ENCODE measurements around the gene EBF4. TPM values are rescaled to one million over a fixed set of nuclear protein-coding genes. Genes with fewer than 3 reads are reported as not detected.
A peak's percentile ranks its signal among the peaks of the same experiment; 100 is the strongest.
"Not testable (repeated sequence)": the region's sequence is repeated elsewhere in the genome, so short reads cannot be mapped to it uniquely, and the experiment has no call there.

EBF4 gene
- total RNA-seq, 1 donor from 2014 or later: 1.3 TPM

- no peak for TF ChIP-seq CTCF (IDR thresholded peaks at IDR 0.05; ENCODE audit: insufficient read depth, low read length, severe bottlenecking)
- H3K4me3 ChIP-seq (ENCODE audit: low read depth, low read length): no peak overlapping the region
- H3K36me3 ChIP-seq (ENCODE audit: control insufficient read depth, insufficient read depth, low read length): no peaks in the 10 kb centered on the region
- DNase-seq (ENCODE audit: low read depth): no peak
- peaks cover 30% of the 10 kb centered on the region for H3K27me3 ChIP-seq (ENCODE audit: control insufficient read depth, insufficient read depth, low read length)
- no peak for FAIRE-seq
Observed at GRCh38 chr20:2804852-2805688, 112.5 kb downstream of the EBF4 start.

- FAIRE-seq (peak; percentile 91), DNase-seq (ENCODE audit: low read depth) (no peak)
- no peaks in the 10 kb centered on the region for H3K36me3 ChIP-seq (ENCODE audit: control insufficient read depth, insufficient read depth, low read length)
- H3K4me3 ChIP-seq (ENCODE audit: low read depth, low read length): no peak overlapping the region
- H3K27me3 ChIP-seq (ENCODE audit: control insufficient read depth, insufficient read depth, low read length): peaks cover 26% of the 10 kb centered on the region
- TF ChIP-seq CTCF (IDR thresholded peaks at IDR 0.05; ENCODE audit: insufficient read depth, low read length, severe bottlenecking): no peak
Observed at GRCh38 chr20:2805689-2806350, 113.2 kb downstream of the EBF4 start.

- DNase-seq (ENCODE audit: low read depth) (no peak), FAIRE-seq (no peak)
- no peak overlapping the region for H3K4me3 ChIP-seq (ENCODE audit: low read depth, low read length)
- TF ChIP-seq CTCF (IDR thresholded peaks at IDR 0.05; ENCODE audit: insufficient read depth, low read length, severe bottlenecking): no peak
- H3K27me3 ChIP-seq (ENCODE audit: control insufficient read depth, insufficient read depth, low read length): peaks cover 21% of the 10 kb centered on the region
- no peaks in the 10 kb centered on the region for H3K36me3 ChIP-seq (ENCODE audit: control insufficient read depth, insufficient read depth, low read length)
Observed at GRCh38 chr20:2806351-2806701, 113.7 kb downstream of the EBF4 start.

GRCh38 chr20:2807019-2807418 is 114.4 kb downstream of the EBF4 start:
- no peaks in the 10 kb centered on the region for H3K36me3 ChIP-seq (ENCODE audit: control insufficient read depth, insufficient read depth, low read length)
- H3K4me3 ChIP-seq (ENCODE audit: low read depth, low read length): no peak overlapping the region
- no peak for FAIRE-seq
- TF ChIP-seq CTCF (IDR thresholded peaks at IDR 0.05; ENCODE audit: insufficient read depth, low read length, severe bottlenecking): no peak
- no peak for DNase-seq (ENCODE audit: low read depth)
- peaks cover 19% of the 10 kb centered on the region for H3K27me3 ChIP-seq (ENCODE audit: control insufficient read depth, insufficient read depth, low read length)

- H3K4me3 ChIP-seq (ENCODE audit: low read depth, low read length); H3K36me3 ChIP-seq (ENCODE audit: control insufficient read depth, insufficient read depth, low read length); DNase-seq (ENCODE audit: low read depth); FAIRE-seq: not testable (repeated sequence)
- peaks cover 16% of the 10 kb centered on the region for H3K27me3 ChIP-seq (ENCODE audit: control insufficient read depth, insufficient read depth, low read length)
Observed at GRCh38 chr20:2807929-2808328, 115.3 kb downstream of the EBF4 start.

GRCh38 chr20:2809690-2810089 is 117.1 kb downstream of the EBF4 start:
- DNase-seq (ENCODE audit: low read depth) (no peak), FAIRE-seq (no peak)
- Histone ChIP-seq H3K36me3 (ENCODE audit: control insufficient read depth, insufficient read depth, low read length) (no peaks in the 10 kb centered on the region), H3K4me3 (ENCODE audit: low read depth, low read length) (no peak overlapping the region), H3K27me3 (ENCODE audit: control insufficient read depth, insufficient read depth, low read length) (peaks cover 16% of the 10 kb centered on the region)
- TF ChIP-seq CTCF (IDR thresholded peaks at IDR 0.05; ENCODE audit: insufficient read depth, low read length, severe bottlenecking): no peak
